GM12878 (cell line): ENCODE results near the gene DOCK1. TPM values are rescaled to one million over a fixed set of nuclear protein-coding genes. Genes with fewer than 3 reads are reported as not detected.

Source experiments
- ATAC-seq: fragments of 200-7000 bp; cut with Tn5 transposase; 3 replicates; pipeline ENCODE4 v1.9.1; 2020; ENCODE audit warnings: mild to moderate bottlenecking, moderate library complexity
- BruUV-seq: library from RNA; stranded (reverse); fragments of 400-500 nt; replicated peaks from 2 replicates; lab custom pipeline; 2021; lab: Mats Ljungman, UMichigan
- CTCF ChIA-PET: fragments of 300-600 bp; sonication (Branson Sonifier 250); formaldehyde crosslinking; extraction: SDS; loops from one replicate; lab custom pipeline; 2021; ENCODE audit warnings: inconsistent platforms; lab: Yijun Ruan, JAX
- POLR2A ChIA-PET: fragments of 350-600 bp; formaldehyde crosslinking; extraction: SDS; loops from one replicate; lab custom pipeline; 2021; ENCODE audit warnings: inconsistent platforms; lab: Charles Lee
- RAD21 ChIA-PET: fragments of 300-600 bp; sonication (Branson Sonifier 250); formaldehyde crosslinking; loops from one replicate; lab custom pipeline; 2023; ENCODE audit warnings: antibody characterized with exemption; ENCODE audit not compliant: unreplicated experiment; lab: Charles Lee
- SMC1A ChIA-PET: fragments of 300-600 bp; sonication (Branson Sonifier 250); formaldehyde crosslinking; loops from one replicate; lab custom pipeline; 2023; ENCODE audit not compliant: unreplicated experiment, uncharacterized antibody; lab: Charles Lee
- DNase-seq: peaks from one replicate; pipeline ENCODE4 v3.0.0-alpha.2; 2011; ENCODE audit warnings: low read depth, low spot score
- FAIRE-seq: peaks from 3 replicates; lab custom pipeline; 2011; peaks lifted over from hg19 to GRCh38; lab: Jason Lieb, UNC
- H2AFZ ChIP-seq: 2 replicates; pipeline ENCODE4 v1.6.0; 2011; ENCODE audit warnings: low read depth, low read length, control low read depth; ENCODE audit not compliant: control insufficient read depth
- H3K27ac ChIP-seq: 2 replicates; pipeline ENCODE4 v1.5.1; 2011; ENCODE audit warnings: control low read depth; ENCODE audit not compliant: control insufficient read depth, insufficient read depth
- H3K27me3 ChIP-seq, 2 experiments: replicated peaks in 1 of 2; 2 replicates each; pipeline versions ENCODE4 v1.6.0 to v1.6.1; 2011; ENCODE audit warnings: low read length in 1 of 2; ENCODE audit not compliant: control insufficient read depth in 2 of 2, insufficient read depth in 2 of 2
- H3K36me3 ChIP-seq, 2 experiments: 2 replicates each; pipeline ENCODE4 v1.5.1; 2011; ENCODE audit warnings: low read length in 1 of 2; ENCODE audit not compliant: control insufficient read depth in 2 of 2, insufficient read depth in 2 of 2
- H3K4me1 ChIP-seq: 2 replicates; pipeline ENCODE4 v1.6.1; 2011; ENCODE audit warnings: mild to moderate bottlenecking, low read length, moderate library complexity, mixed read lengths; ENCODE audit not compliant: control insufficient read depth, insufficient read depth
- H3K4me2 ChIP-seq: 2 replicates; pipeline ENCODE4 v1.6.0; 2011; ENCODE audit warnings: control low read depth; ENCODE audit not compliant: control insufficient read depth, insufficient read depth
- H3K4me3 ChIP-seq: fragments of 200-600 bp; sonication (generic); 2 replicates; pipeline ENCODE4 v1.5.1; 2016
- H3K79me2 ChIP-seq: 2 replicates; pipeline ENCODE4 v1.6.0; 2011; ENCODE audit warnings: low read length; ENCODE audit not compliant: control insufficient read depth, insufficient read depth
- H3K9ac ChIP-seq: 2 replicates; pipeline ENCODE4 v1.8.0; 2011; ENCODE audit warnings: low read length, control low read depth, mixed read lengths; ENCODE audit not compliant: control insufficient read depth, insufficient read depth
- H3K9me3 ChIP-seq: replicated peaks from 3 replicates; pipeline ENCODE4 v1.5.1; 2011; ENCODE audit warnings: mild to moderate bottlenecking, low read length; ENCODE audit not compliant: control insufficient read depth, insufficient read depth
- H4K20me1 ChIP-seq: 2 replicates; pipeline ENCODE4 v1.6.0; 2011; ENCODE audit not compliant: control insufficient read depth, insufficient read depth
- BACH1 ChIP-seq: fragments of 450-650 bp; IDR thresholded peaks from 2 replicates; pipeline ENCODE4 v1.6.1; 2017; ENCODE audit warnings: mild to moderate bottlenecking, borderline replicate concordance
- E4F1 ChIP-seq: fragments of 450-650 bp; IDR thresholded peaks from 2 replicates; pipeline ENCODE4 v1.6.1; 2018; ENCODE audit warnings: borderline replicate concordance, mild to moderate bottlenecking; ENCODE audit not compliant: partially characterized antibody
- IKZF2 ChIP-seq, 2 experiments: fragments of 450-650 bp; IDR thresholded peaks; 2 replicates each; pipeline ENCODE4 v1.6.1; 2017; ENCODE audit warnings: mild to moderate bottlenecking in 2 of 2, moderate library complexity in 2 of 2
- REST ChIP-seq: IDR thresholded peaks from 2 replicates; pipeline ENCODE4 v1.6.1; 2012; ENCODE audit warnings: mild to moderate bottlenecking, low read depth, low read length
- TCF3 ChIP-seq: IDR thresholded peaks from 2 replicates; pipeline ENCODE4 v1.6.1; 2012; ENCODE audit warnings: low read depth, mild to moderate bottlenecking, low read length, borderline replicate concordance; ENCODE audit not compliant: insufficient read depth
- WGBS: methylation state at CpG from one replicate; pipeline ENCODE4 v1.1.6; 2016; ENCODE audit warnings: low lambda C conversion rate; ENCODE audit not compliant: insufficient replicate concordance, insufficient coverage; ENCODE audit errors: missing lambda C conversion rate; 5-methylcytosine and 5-hydroxymethylcytosine counted together
- in situ Hi-C: fragments of 300-500 bp; cut with MboI; formaldehyde crosslinking; loops from 9 replicates; pipeline ENCODE4 v1.14.3; 2018; ENCODE audit warnings: mixed read lengths
- intact Hi-C: fragments of 100-400 bp; cut with micrococcal nuclease; formaldehyde crosslinking; loops from one replicate; pipeline ENCODE4 v1.14.2; 2022; ENCODE audit not compliant: unreplicated experiment
- polyA plus RNA-seq, 11 experiments: library from polyadenylated mRNA; depleted of rRNA in 4 of 11; unstranded in 6 of 11; stranded (reverse) in 5 of 11; fragments of >200 nt; fragmentation: Nextera tagmentation in 4 of 11; fragmentation: Illumina TruSeq in 1 of 11; extraction: Ambion mirVana in 4 of 11; extraction: Trizol in 1 of 11; gene quantifications; 1 replicate in 1 of 11; 2 replicates in 10 of 11; pipeline versions ENCODE4 v1.2.1 to v1.2.3, GENCODE V29; 2011 to 2016; ENCODE audit warnings: inconsistent platforms in 2 of 11, missing spikeins in 2 of 11, low read depth in 1 of 11
- total RNA-seq, 4 experiments: library from RNA; depleted of rRNA in 3 of 4; stranded (reverse); fragments of >200 nt in 3 of 4; fragmentation: Illumina TruSeq in 1 of 4; extraction: Trizol in 1 of 4; gene quantifications; 2 replicates each; pipeline versions ENCODE4 v1.2.1 to v1.2.3, GENCODE V29; 2013 to 2021
- TF ChIP-seq, protein P1 (sequence below): IDR thresholded peaks from 2 replicates; pipeline ENCODE4 v1.6.1; 2011; ENCODE audit warnings: borderline replicate concordance, low read depth, mild to moderate bottlenecking, moderate library complexity, mixed read lengths, low read length; ENCODE audit not compliant: insufficient read depth; ENCODE audit errors: extremely low read length

The DOCK1 gene
- total and polyA plus RNA-seq, 10 of the 15 experiments (the other 5 are each of a cell fraction or from before 2014, with no cell fraction given), result 0.05 to 0.18 TPM; not detected in 8

GRCh38 chr10:126944191-126944590 lies 39.0 kb downstream of the DOCK1 start:
- TF ChIP-seq REST, result no peak
- TF ChIP-seq, all 136 proteins: peak for 0
- 50% methylated on average over 11 of the region's 11 CpGs for WGBS
- no TSS peak for BruUV-seq
- intact Hi-C loops, result no loop called here
- Histone ChIP-seq H4K20me1 (no peaks in the 10 kb centered on the region), H3K9me3 (peaks cover 4% of the 10 kb centered on the region), H2AFZ (no peak overlapping the region), H3K79me2 (no peaks in the 10 kb centered on the region), H3K4me1 (no peaks in the 10 kb centered on the region), H3K4me3 (no peak overlapping the region), H3K9ac (no peak overlapping the region), H3K4me2 (no peak overlapping the region), H3K27ac (no peak overlapping the region), H3K27me3 (no peaks in the 10 kb centered on the region), H3K36me3 (no peaks in the 10 kb centered on the region)
- in situ Hi-C loops, result no loop called here
- FAIRE-seq, result no peak
- ChIA-PET CTCF (no interaction called here), RAD21 (no interaction called here), SMC1A (no interaction called here), POLR2A (no interaction called here)
- no peak for ATAC-seq
- no peak for DNase-seq

GRCh38 chr10:126945351-126946030 lies 40.3 kb downstream of the DOCK1 start:
- H3K27me3 ChIP-seq, result no peaks in the 10 kb centered on the region
- WGBS, result 30% methylated on average over 15 of the region's 15 CpGs

More at GRCh38 chr10:126945351-126946030, 40.3 kb downstream of the DOCK1 start:
- no TSS peak for BruUV-seq
- Histone ChIP-seq H3K9ac (no peak overlapping the region), H3K4me1 (no peaks in the 10 kb centered on the region), H2AFZ (no peak overlapping the region), H4K20me1 (no peaks in the 10 kb centered on the region), H3K4me3 (no peak overlapping the region), H3K36me3 (no peaks in the 10 kb centered on the region), H3K27ac (no peak overlapping the region), H3K79me2 (no peaks in the 10 kb centered on the region), H3K4me2 (no peak overlapping the region), H3K9me3 (peaks cover 4% of the 10 kb centered on the region)
- TF ChIP-seq E4F1, result no peak
- TF ChIP-seq, protein P1, sequence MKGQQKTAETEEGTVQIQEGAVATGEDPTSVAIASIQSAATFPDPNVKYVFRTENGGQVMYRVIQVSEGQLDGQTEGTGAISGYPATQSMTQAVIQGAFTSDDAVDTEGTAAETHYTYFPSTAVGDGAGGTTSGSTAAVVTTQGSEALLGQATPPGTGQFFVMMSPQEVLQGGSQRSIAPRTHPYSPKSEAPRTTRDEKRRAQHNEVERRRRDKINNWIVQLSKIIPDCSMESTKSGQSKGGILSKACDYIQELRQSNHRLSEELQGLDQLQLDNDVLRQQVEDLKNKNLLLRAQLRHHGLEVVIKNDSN, result no peak
- TF ChIP-seq IKZF2 (IDR thresholded peaks at IDR 0.05), result no peak
- TF ChIP-seq BACH1, result no peak
- no peak for TF ChIP-seq TCF3
- ChIA-PET CTCF (no interaction called here), POLR2A (no interaction called here), RAD21 (no interaction called here), SMC1A (no interaction called here)
- intact Hi-C loops, result no loop called here
- no peak for ATAC-seq
- no peak for DNase-seq
- in situ Hi-C loops, result no loop called here
- FAIRE-seq, result no peak
